C4-2B (cell line): ENCODE data around the gene KLHL18.

Source experiments
- ZFX ChIP-seq: fragments of 450-650 bp; IDR thresholded peaks from 2 replicates; pipeline ENCODE4 v1.6.1; 2017
- TF ChIP-seq, protein P1 (sequence below): fragments of 450-650 bp; conservative IDR thresholded peaks from 2 replicates; pipeline ENCODE4 v1.5.1; 2017; ENCODE audit warnings: mild to moderate bottlenecking

DNA sequence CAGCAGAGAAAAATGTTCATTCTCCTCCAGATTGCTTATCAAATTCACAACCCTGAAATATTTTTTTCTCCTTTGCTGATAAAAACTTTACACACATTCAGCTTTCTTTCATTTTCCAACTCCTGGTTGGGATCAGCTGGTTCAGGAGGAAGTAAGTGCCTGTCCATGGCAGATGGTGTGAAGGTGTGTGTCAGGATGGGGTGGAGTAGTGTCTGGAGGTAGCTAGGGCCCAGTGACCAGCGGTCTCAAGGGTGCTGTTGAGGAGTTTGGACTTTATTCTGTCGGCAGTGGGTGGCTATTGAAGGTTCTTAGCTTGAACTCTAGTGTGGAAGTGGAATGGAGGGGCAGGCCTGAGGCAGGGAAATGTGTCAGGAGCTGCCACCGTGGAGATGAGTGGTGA is 51.2 kb downstream of the KLHL18 start:
- TF ChIP-seq, protein P1, sequence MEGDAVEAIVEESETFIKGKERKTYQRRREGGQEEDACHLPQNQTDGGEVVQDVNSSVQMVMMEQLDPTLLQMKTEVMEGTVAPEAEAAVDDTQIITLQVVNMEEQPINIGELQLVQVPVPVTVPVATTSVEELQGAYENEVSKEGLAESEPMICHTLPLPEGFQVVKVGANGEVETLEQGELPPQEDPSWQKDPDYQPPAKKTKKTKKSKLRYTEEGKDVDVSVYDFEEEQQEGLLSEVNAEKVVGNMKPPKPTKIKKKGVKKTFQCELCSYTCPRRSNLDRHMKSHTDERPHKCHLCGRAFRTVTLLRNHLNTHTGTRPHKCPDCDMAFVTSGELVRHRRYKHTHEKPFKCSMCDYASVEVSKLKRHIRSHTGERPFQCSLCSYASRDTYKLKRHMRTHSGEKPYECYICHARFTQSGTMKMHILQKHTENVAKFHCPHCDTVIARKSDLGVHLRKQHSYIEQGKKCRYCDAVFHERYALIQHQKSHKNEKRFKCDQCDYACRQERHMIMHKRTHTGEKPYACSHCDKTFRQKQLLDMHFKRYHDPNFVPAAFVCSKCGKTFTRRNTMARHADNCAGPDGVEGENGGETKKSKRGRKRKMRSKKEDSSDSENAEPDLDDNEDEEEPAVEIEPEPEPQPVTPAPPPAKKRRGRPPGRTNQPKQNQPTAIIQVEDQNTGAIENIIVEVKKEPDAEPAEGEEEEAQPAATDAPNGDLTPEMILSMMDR = no peak
- TF ChIP-seq ZFX = no peak
